Measurements from ENCODE around the gene DUSP22.
"Not testable (repeated sequence)": the region's sequence is repeated elsewhere in the genome, so short reads cannot be mapped to it uniquely, and the experiment has no call there.

Gene DUSP22

GRCh38 chr6:324116-324728 lies 31.9 kb downstream of the DUSP22 start:
- DNase-seq (ENCODE audit: low spot score): no peak

GRCh38 chr6:324729-325125 lies 32.4 kb downstream of the DUSP22 start:
- DNase-seq (ENCODE audit: low spot score): no peak

- not testable (repeated sequence) for DNase-seq (ENCODE audit: low spot score)
These were observed 33.0 kb downstream of the DUSP22 start for GRCh38 chr6:325161-325860.

GRCh38 chr6:326066-326465 lies 33.8 kb downstream of the DUSP22 start:
- not testable (repeated sequence) for DNase-seq (ENCODE audit: low spot score)

- DNase-seq (ENCODE audit: low spot score): no peak
These were observed 34.7 kb downstream of the DUSP22 start for GRCh38 chr6:326896-327537.

GRCh38 chr6:327538-328116 lies 35.3 kb downstream of the DUSP22 start:
- no peak for DNase-seq (ENCODE audit: low spot score)

- DNase-seq (ENCODE audit: low spot score): no peak
These were observed 35.9 kb downstream of the DUSP22 start for GRCh38 chr6:328136-328670.

GRCh38 chr6:328924-329323 lies 36.6 kb downstream of the DUSP22 start:
- no peak for DNase-seq (ENCODE audit: low spot score)

GRCh38 chr6:329888-330691 lies 37.8 kb downstream of the DUSP22 start:
- DNase-seq (ENCODE audit: low spot score): no peak

GRCh38 chr6:330948-331347 lies 38.7 kb downstream of the DUSP22 start:
- DNase-seq (ENCODE audit: low spot score): no peak

- no peak for DNase-seq (ENCODE audit: low spot score)
These were observed 39.6 kb downstream of the DUSP22 start for GRCh38 chr6:331622-332521.

GRCh38 chr6:332671-333070 lies 40.4 kb downstream of the DUSP22 start:
- DNase-seq (ENCODE audit: low spot score): no peak

- DNase-seq (ENCODE audit: low spot score): no peak
These were observed 41.2 kb downstream of the DUSP22 start for GRCh38 chr6:333379-334002.

GRCh38 chr6:334536-335510 lies 42.5 kb downstream of the DUSP22 start:
- DNase-seq (ENCODE audit: low spot score): no peak

GRCh38 chr6:335572-335971 lies 43.3 kb downstream of the DUSP22 start:
- DNase-seq (ENCODE audit: low spot score): no peak

- no peak for DNase-seq (ENCODE audit: low spot score)
These were observed 44.1 kb downstream of the DUSP22 start for GRCh38 chr6:336159-337114.

GRCh38 chr6:337805-338368 lies 45.6 kb downstream of the DUSP22 start:
- no peak for DNase-seq (ENCODE audit: low spot score)

GRCh38 chr6:338815-339262 lies 46.6 kb downstream of the DUSP22 start:
- DNase-seq (ENCODE audit: low spot score): no peak

Data from D341Med (cell line).